ENCODE data around the gene ARFGEF2.

- no peak for TF ChIP-seq NFRKB (IDR thresholded peaks at IDR 0.05)
- TF ChIP-seq PKNOX1 (IDR thresholded peaks at IDR 0.05): no peak
- no peak for TF ChIP-seq FOXK2 (IDR thresholded peaks at IDR 0.05)
- TF ChIP-seq FOXA1 (IDR thresholded peaks at IDR 0.05): no peak
- no peak for TF ChIP-seq SP1 (IDR thresholded peaks at IDR 0.05)
- TF ChIP-seq ARNT (IDR thresholded peaks at IDR 0.05): no peak
- TF ChIP-seq FOXM1 (IDR thresholded peaks at IDR 0.05; ENCODE audit: borderline replicate concordance): no peak
- TF ChIP-seq TARDBP (IDR thresholded peaks at IDR 0.05): no peak
- no peak for TF ChIP-seq ZNF384 (IDR thresholded peaks at IDR 0.05)
- TF ChIP-seq CTBP1 (IDR thresholded peaks at IDR 0.05; ENCODE audit: borderline replicate concordance): no peak
- TF ChIP-seq HDGF (IDR thresholded peaks at IDR 0.05; ENCODE audit: borderline replicate concordance): no peak
- TF ChIP-seq ELF4 (IDR thresholded peaks at IDR 0.05): no peak
- no peak for TF ChIP-seq SUZ12 (IDR thresholded peaks at IDR 0.05)
These were observed 29.5 kb downstream of the ARFGEF2 start for GRCh38 chr20:48951041-48951440.

Data from HEK293T (cell line).